Measurements from ENCODE around the gene PTPN2.
"Not testable (repeated sequence)": the region's sequence is repeated elsewhere in the genome, so short reads cannot be mapped to it uniquely, and the experiment has no call there.

The PTPN2 gene

DNA sequence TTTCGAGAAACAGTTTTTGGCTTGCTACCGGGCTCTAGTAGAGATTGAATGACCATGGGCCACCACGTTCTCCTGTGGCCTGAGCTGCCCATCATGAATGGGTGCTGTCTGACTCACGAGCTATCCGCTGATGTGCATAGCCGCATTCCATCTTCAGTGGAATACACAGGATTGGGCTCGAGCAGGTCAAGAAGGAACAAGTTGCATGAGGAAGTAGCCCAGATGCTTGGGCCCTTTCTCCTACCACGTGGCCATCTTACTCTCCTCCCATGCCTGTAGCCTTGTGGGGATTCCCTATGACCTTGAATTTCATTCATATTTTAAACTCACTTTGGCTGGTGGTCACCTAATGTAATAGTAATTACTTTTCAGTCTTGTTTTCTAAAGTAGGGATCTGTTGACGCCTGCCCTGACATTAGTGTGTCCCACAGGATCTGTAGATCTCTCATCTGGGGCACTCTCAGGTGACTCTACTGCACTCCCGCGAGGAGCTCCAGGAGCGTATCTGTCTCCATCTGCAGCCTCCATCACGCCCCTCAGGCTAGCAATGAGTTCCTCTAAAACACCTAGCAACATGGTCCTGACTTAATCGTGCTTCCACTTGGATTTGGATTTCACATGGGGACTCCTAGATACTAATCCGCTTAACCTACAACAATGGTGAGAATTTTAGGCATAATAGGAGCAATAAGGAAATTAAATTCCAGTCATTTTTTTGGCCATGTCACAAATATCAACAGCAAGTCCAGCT lies 113.4 kb downstream of the PTPN2 start:
- Histone ChIP-seq H3K9ac (ENCODE audit: low read length) (no peak overlapping the region), H3K9me3 (ENCODE audit: control insufficient read depth, insufficient read depth, low read depth, low read length) (no peaks in the 10 kb centered on the region), H3K36me3 (ENCODE audit: control insufficient read depth, insufficient read depth, low read length) (no peaks in the 10 kb centered on the region), H3K27ac (ENCODE audit: low read depth, low read length) (no peak overlapping the region), H3K27me3 (ENCODE audit: control insufficient read depth, insufficient read depth, low read length) (no peaks in the 10 kb centered on the region), H3K4me1 (ENCODE audit: control insufficient read depth, insufficient read depth, low read length) (peaks cover 5% of the 10 kb centered on the region), H3K4me3 (ENCODE audit: low read depth, low read length) (no peak overlapping the region)

DNA sequence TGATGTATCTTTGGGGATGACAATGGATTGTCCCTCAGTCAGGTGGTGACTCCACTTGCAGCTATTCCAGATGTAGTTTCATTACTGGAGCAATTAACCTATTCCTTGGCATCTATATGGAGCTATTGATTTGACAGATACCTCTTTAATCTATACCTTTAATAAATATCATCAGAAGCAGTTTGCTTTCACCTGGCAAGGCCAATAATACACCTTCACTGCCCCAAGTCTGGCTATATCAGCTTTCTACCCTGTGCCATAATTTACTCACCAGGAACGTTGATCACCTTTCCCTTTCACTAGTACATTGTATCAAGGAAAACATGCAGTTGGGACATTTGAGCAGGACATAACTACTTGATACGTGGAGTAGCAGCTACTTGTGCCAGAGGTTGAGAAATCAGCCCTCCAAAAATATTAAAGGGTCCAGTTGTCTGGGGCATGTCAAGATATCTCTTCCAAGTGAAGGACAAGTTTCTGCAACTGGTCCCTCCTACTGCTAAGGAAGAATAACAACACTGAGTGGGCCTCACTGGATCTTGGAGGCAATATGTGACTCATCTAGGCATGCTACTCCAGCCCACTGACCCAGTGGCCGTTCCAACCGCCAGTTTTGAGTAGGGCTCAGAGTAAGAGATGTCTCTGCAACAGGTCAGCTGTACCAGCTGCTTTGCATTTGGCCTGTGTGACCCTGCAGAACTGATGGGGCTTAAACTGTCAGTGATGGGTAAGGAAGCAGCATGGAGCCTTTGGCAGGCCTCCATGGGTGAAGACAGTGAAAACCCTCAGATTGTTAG lies 114.2 kb downstream of the PTPN2 start:
- Histone ChIP-seq H3K27ac (ENCODE audit: low read depth, low read length) (no peak overlapping the region), H3K9ac (ENCODE audit: low read length) (no peak overlapping the region), H3K27me3 (ENCODE audit: control insufficient read depth, insufficient read depth, low read length) (no peaks in the 10 kb centered on the region), H3K4me3 (ENCODE audit: low read depth, low read length) (no peak overlapping the region), H3K4me1 (ENCODE audit: control insufficient read depth, insufficient read depth, low read length) (peaks cover 5% of the 10 kb centered on the region), H3K36me3 (ENCODE audit: control insufficient read depth, insufficient read depth, low read length) (no peaks in the 10 kb centered on the region), H3K9me3 (ENCODE audit: control insufficient read depth, insufficient read depth, low read depth, low read length) (no peaks in the 10 kb centered on the region)

DNA sequence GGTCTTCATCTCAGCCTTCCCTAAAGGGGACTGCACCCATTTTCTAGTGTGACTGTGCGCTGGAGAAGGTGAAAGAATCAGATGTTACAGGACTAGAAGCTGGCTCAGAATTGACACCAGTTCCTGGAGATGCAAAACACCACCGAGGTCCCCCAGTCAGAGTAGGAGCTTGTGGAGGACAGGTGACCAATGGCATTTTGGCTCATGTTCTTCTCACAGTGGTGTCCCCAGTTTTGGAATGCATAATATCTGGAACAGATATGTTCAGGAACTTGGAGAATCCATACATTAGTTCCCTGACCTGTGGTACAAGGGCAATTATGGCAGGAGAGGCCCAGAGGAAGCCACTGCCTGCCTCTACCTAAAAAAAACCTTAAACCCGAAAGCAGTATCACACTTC lies 114.9 kb downstream of the PTPN2 start:
- no peaks in the 10 kb centered on the region for H3K36me3 ChIP-seq (ENCODE audit: control insufficient read depth, insufficient read depth, low read length)
- H3K9me3 ChIP-seq (ENCODE audit: control insufficient read depth, insufficient read depth, low read depth, low read length) = no peaks in the 10 kb centered on the region
- peaks cover 5% of the 10 kb centered on the region for H3K4me1 ChIP-seq (ENCODE audit: control insufficient read depth, insufficient read depth, low read length)
- H3K4me3 ChIP-seq (ENCODE audit: low read depth, low read length) = no peak overlapping the region
- no peak overlapping the region for H3K27ac ChIP-seq (ENCODE audit: low read depth, low read length)
- H3K9ac ChIP-seq (ENCODE audit: low read length) = no peak overlapping the region
- no peaks in the 10 kb centered on the region for H3K27me3 ChIP-seq (ENCODE audit: control insufficient read depth, insufficient read depth, low read length)

DNA sequence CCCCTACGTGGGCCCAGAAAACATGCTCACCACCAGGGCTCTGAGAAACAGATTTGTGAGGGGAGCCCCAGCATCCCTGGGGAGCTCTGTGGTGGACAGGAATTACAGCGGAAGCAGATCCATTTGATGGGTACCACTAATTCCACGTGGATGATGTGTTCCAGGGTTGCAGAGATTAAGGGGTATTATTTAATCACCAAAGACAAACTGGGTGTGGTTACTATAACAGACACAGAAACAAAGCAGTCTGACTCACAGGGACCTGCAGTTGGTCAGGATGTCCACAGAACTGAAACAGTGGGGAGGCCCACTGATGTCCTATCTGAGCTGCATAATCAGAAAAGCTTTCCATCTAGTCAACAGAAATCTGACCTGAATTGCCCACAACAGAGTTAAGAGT lies 115.4 kb downstream of the PTPN2 start:
- Histone ChIP-seq H3K4me1 (ENCODE audit: control insufficient read depth, insufficient read depth, low read length) (peaks cover 5% of the 10 kb centered on the region), H3K27me3 (ENCODE audit: control insufficient read depth, insufficient read depth, low read length) (no peaks in the 10 kb centered on the region), H3K27ac (ENCODE audit: low read depth, low read length) (no peak overlapping the region), H3K4me3 (ENCODE audit: low read depth, low read length) (no peak overlapping the region), H3K9ac (ENCODE audit: low read length) (no peak overlapping the region), H3K36me3 (ENCODE audit: control insufficient read depth, insufficient read depth, low read length) (no peaks in the 10 kb centered on the region), H3K9me3 (ENCODE audit: control insufficient read depth, insufficient read depth, low read depth, low read length) (no peaks in the 10 kb centered on the region)

DNA sequence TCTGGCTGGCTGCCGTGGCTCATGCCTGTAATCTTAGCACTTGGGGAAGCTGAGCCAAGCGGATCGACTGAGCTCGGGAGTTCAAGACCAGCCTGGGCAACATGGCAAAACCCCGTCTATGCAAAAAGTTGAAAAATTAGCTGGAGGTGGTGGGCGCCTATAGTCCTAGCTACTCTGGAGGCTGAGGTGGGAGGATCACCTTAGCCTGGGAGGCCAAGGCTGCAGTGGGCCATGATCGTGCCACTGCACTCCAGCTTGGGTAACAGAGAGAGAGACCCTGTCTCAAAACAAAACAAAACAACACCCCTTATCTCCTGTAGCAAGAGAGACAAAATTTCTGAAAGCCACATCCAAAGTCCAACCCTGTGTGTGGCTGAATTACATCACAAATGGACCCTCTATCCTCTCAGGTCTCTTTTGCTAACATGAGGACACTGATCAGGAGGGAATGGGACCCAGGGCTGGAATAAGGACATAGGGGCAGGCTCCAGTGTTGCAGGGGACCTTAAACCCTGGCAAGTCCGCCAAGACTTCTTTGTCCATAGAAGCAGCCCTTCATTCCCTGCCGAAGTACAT lies 116.4 kb downstream of the PTPN2 start:
- no peak overlapping the region for H3K4me3 ChIP-seq (ENCODE audit: low read depth, low read length)
- no peaks in the 10 kb centered on the region for H3K27me3 ChIP-seq (ENCODE audit: control insufficient read depth, insufficient read depth, low read length)
- H3K9me3 ChIP-seq (ENCODE audit: control insufficient read depth, insufficient read depth, low read depth, low read length) = no peaks in the 10 kb centered on the region
- no peak overlapping the region for H3K9ac ChIP-seq (ENCODE audit: low read length)
- no peak overlapping the region for H3K27ac ChIP-seq (ENCODE audit: low read depth, low read length)
- H3K36me3 ChIP-seq (ENCODE audit: control insufficient read depth, insufficient read depth, low read length) = no peaks in the 10 kb centered on the region
- H3K4me1 ChIP-seq (ENCODE audit: control insufficient read depth, insufficient read depth, low read length) = peaks cover 5% of the 10 kb centered on the region

DNA sequence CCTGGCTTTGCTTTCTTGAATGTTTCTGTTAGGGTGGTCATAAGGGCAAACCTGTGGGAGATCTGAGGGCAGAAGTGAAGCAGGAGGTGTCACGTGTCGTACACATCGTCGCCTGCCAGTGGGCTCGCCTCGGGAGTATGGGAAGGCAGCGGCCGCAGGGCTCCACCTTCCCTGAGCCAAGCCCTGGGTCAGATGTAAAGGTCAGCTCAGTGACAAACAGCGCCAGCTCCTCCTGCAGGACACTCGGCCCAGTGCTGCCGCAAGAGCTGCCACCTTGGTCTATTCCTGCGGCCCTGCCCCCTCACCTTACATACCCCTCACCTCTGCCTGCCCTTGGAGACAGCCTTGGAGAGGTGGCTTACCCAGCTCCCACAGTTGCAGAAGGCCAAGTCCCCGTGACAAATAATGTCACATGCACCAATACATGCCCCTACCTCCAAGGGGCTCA lies 117.0 kb downstream of the PTPN2 start:
- Histone ChIP-seq H3K27ac (ENCODE audit: low read depth, low read length) (no peak overlapping the region), H3K4me1 (ENCODE audit: control insufficient read depth, insufficient read depth, low read length) (peaks cover 5% of the 10 kb centered on the region), H3K9ac (ENCODE audit: low read length) (no peak overlapping the region), H3K9me3 (ENCODE audit: control insufficient read depth, insufficient read depth, low read depth, low read length) (no peaks in the 10 kb centered on the region), H3K4me3 (ENCODE audit: low read depth, low read length) (no peak overlapping the region), H3K36me3 (ENCODE audit: control insufficient read depth, insufficient read depth, low read length) (no peaks in the 10 kb centered on the region), H3K27me3 (ENCODE audit: control insufficient read depth, insufficient read depth, low read length) (no peaks in the 10 kb centered on the region)

DNA sequence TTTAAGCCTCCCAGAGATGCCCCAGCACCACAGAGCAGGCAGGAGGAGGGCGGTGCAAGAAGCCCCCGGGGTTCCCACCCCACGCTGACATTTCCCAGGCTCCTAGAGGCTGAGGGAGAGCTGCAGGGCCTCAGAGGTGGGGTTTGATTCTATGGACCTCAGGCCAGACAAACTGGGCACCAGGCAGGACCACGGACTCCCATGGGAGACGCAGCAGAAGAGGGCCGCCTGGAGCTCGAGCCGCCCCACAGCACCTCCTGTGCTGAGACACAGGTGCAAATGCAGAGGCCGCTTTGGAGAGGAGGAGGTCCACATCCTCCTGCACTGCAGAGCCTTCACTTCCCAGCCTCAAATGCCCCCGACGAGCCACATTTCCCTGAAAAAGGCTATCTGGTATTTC lies 118.5 kb downstream of the PTPN2 start:
- no peak overlapping the region for H3K4me3 ChIP-seq (ENCODE audit: low read depth, low read length)
- no peak overlapping the region for H3K27ac ChIP-seq (ENCODE audit: low read depth, low read length)
- no peaks in the 10 kb centered on the region for H3K27me3 ChIP-seq (ENCODE audit: control insufficient read depth, insufficient read depth, low read length)
- no peaks in the 10 kb centered on the region for H3K9me3 ChIP-seq (ENCODE audit: control insufficient read depth, insufficient read depth, low read depth, low read length)
- H3K4me1 ChIP-seq (ENCODE audit: control insufficient read depth, insufficient read depth, low read length) = peaks cover 5% of the 10 kb centered on the region
- no peaks in the 10 kb centered on the region for H3K36me3 ChIP-seq (ENCODE audit: control insufficient read depth, insufficient read depth, low read length)
- no peak overlapping the region for H3K9ac ChIP-seq (ENCODE audit: low read length)

DNA sequence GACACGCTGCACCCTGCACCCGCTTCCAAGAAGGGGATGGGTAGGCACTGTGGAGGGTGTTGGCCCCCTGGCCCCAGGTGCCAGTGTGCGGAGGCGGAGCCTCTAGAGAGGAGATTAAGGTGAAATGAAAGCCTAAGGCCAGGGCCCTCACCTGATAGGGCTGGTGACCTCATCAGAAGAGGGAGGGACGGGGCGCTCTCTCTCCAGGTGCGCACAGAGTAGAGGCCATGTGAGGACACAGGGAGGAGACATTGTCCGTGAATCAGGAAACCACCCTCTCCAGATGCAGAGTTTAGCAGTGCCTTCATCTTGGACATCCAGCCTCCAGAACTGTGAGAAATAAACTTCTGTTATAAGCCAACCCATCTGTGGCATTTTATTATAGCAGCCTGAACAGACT lies 118.9 kb downstream of the PTPN2 start:
- H3K9ac ChIP-seq (ENCODE audit: low read length) = no peak overlapping the region
- no peak overlapping the region for H3K27ac ChIP-seq (ENCODE audit: low read depth, low read length)

DNA sequence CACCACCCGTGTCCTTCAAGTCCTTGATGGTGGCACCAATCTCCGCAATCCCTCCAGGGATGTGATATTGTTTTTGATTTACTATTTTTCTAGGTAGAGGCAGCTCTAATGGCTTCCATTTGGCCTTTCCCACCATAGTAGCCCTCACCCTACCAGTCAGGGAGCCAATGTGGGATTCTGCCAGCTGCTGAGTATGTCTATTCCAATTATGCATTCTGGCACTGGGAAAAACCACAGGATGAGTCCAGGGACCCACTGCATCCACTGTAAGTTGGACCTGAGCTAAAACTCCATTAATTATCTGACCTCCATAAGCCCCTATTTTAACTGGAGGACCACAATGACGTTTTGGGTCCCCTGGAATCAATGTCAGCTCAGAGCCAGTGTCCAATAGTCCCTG lies 125.5 kb downstream of the PTPN2 start:
- H3K4me3 ChIP-seq (ENCODE audit: low read depth, low read length); H3K36me3 ChIP-seq (ENCODE audit: control insufficient read depth, insufficient read depth, low read length); H3K4me1 ChIP-seq (ENCODE audit: control insufficient read depth, insufficient read depth, low read length); H3K27me3 ChIP-seq (ENCODE audit: control insufficient read depth, insufficient read depth, low read length); H3K9me3 ChIP-seq (ENCODE audit: control insufficient read depth, insufficient read depth, low read depth, low read length); H3K27ac ChIP-seq (ENCODE audit: low read depth, low read length); H3K9ac ChIP-seq (ENCODE audit: low read length): not testable (repeated sequence)

More for the DNA sequence above, 118.9 kb downstream of the PTPN2 start:
- Histone ChIP-seq H3K4me3 (ENCODE audit: low read depth, low read length) (no peak overlapping the region), H3K9me3 (ENCODE audit: control insufficient read depth, insufficient read depth, low read depth, low read length) (no peaks in the 10 kb centered on the region), H3K36me3 (ENCODE audit: control insufficient read depth, insufficient read depth, low read length) (no peaks in the 10 kb centered on the region), H3K27me3 (ENCODE audit: control insufficient read depth, insufficient read depth, low read length) (no peaks in the 10 kb centered on the region), H3K4me1 (ENCODE audit: control insufficient read depth, insufficient read depth, low read length) (peaks cover 5% of the 10 kb centered on the region)

DNA sequence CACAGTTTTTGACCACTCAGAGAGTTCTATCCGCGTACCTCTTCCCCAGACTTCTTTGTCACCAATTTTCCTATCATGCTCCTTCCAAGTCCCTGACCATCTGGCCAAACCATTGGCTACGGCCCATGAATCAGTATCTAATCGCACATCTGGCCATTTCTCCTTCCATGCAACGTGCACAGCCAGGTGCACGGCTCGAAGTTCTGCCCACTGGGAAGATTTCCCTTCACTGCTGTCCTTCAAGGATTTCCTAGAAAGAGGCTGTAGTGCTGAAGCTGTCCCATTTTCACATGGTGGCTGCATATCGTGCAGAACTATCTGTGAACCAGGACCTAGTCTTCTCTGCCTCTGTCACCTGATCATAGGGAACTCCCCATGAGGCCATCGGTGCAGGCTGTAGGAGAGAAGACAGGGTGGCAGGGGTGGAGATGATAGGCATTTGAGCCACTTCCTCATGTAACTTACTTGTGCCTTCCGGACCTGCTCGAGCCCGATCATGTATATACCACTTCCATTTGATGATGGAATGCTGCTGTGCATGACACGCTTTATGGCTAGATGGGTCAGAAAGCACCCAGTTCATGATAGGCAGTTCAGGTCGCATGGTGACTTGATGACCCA lies 127.3 kb downstream of the PTPN2 start:
- H3K4me1 ChIP-seq (ENCODE audit: control insufficient read depth, insufficient read depth, low read length); H3K4me3 ChIP-seq (ENCODE audit: low read depth, low read length); H3K9ac ChIP-seq (ENCODE audit: low read length); H3K9me3 ChIP-seq (ENCODE audit: control insufficient read depth, insufficient read depth, low read depth, low read length); H3K36me3 ChIP-seq (ENCODE audit: control insufficient read depth, insufficient read depth, low read length); H3K27ac ChIP-seq (ENCODE audit: low read depth, low read length); H3K27me3 ChIP-seq (ENCODE audit: control insufficient read depth, insufficient read depth, low read length): not testable (repeated sequence)

DNA sequence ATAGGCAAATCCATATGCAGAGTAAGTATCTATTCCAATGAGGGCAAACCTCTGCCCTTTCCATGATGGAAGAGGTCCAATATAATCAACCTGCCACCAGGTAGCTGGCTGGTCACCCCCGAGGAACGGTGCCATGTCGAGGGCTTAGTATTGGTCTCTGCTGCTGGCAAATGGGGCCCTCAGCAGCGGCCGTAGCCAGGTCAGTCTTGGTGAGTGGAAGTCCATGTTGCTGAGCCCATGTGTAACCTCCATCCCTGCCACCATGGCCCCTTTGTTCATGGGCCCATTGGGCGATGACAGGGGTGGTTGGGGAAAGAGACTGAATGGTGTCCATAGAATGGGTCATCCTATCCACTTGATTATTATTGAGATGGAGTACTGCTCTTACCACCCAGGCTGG lies 128.4 kb downstream of the PTPN2 start:
- not testable (repeated sequence) for H3K9ac ChIP-seq (ENCODE audit: low read length); H3K4me1 ChIP-seq (ENCODE audit: control insufficient read depth, insufficient read depth, low read length); H3K27me3 ChIP-seq (ENCODE audit: control insufficient read depth, insufficient read depth, low read length); H3K36me3 ChIP-seq (ENCODE audit: control insufficient read depth, insufficient read depth, low read length); H3K27ac ChIP-seq (ENCODE audit: low read depth, low read length); H3K9me3 ChIP-seq (ENCODE audit: control insufficient read depth, insufficient read depth, low read depth, low read length); H3K4me3 ChIP-seq (ENCODE audit: low read depth, low read length)
